ENCODE measurements around the gene CSRNP3. TPM values are rescaled to one million over a fixed set of nuclear protein-coding genes. Genes with fewer than 3 reads are reported as not detected.

CSRNP3 gene
- total and polyA plus RNA-seq, 3 experiments from 2014 or later, result not detected

- POLR2A ChIA-PET, result no interaction called here
- H3K36me3 ChIP-seq (ENCODE audit: insufficient read depth, low read length), result no peaks in the 10 kb centered on the region
- no peak overlapping the region for H3K4me3 ChIP-seq (ENCODE audit: low read length)
- Mint-ChIP-seq H3K36me3 (no peaks in the 10 kb centered on the region), H3K4me3 (no peak overlapping the region), H3K9me3 (no peaks in the 10 kb centered on the region), H3K27me3 (peaks cover 0 to 5% of the 10 kb centered on the region in 2 donors), H3K27ac (no peak overlapping the region), H3K4me1 (no peaks in the 10 kb centered on the region)
- no peaks in the 10 kb centered on the region for H3K4me1 ChIP-seq (ENCODE audit: insufficient read depth, low read length)
- no peaks in the 10 kb centered on the region for H3K27me3 ChIP-seq (ENCODE audit: insufficient read depth, low read length, poor library complexity, severe bottlenecking)
- CTCF ChIA-PET, result no interaction called here
- no peaks in the 10 kb centered on the region for H3K9me3 ChIP-seq (ENCODE audit: low read length)
- no peak for DNase-seq
- H3K27ac ChIP-seq (ENCODE audit: low read depth, low read length), result no peak overlapping the region
Measured at GRCh38 chr2:165601928-165602521, 132.5 kb downstream of the CSRNP3 start.

GRCh38 chr2:165609672-165610071 is 140.2 kb downstream of the CSRNP3 start:
- Histone ChIP-seq H3K27me3 (ENCODE audit: insufficient read depth, low read length, poor library complexity, severe bottlenecking) (no peaks in the 10 kb centered on the region), H3K9me3 (ENCODE audit: low read length) (no peaks in the 10 kb centered on the region), H3K36me3 (ENCODE audit: insufficient read depth, low read length) (no peaks in the 10 kb centered on the region), H3K4me1 (ENCODE audit: insufficient read depth, low read length) (no peaks in the 10 kb centered on the region), H3K27ac (ENCODE audit: low read depth, low read length) (no peak overlapping the region), H3K4me3 (ENCODE audit: low read length) (no peak overlapping the region)
- ChIA-PET POLR2A (no interaction called here), CTCF (no interaction called here)
- Mint-ChIP-seq H3K27ac (no peak overlapping the region), H3K4me3 (no peak overlapping the region), H3K36me3 (no peaks in the 10 kb centered on the region), H3K4me1 (peaks cover 0 to 6% (median 5%) of the 10 kb centered on the region in 3 donors), H3K9me3 (no peaks in the 10 kb centered on the region), H3K27me3 (peaks cover 0 to 2% of the 10 kb centered on the region in 2 donors)
- no peak for DNase-seq

GRCh38 chr2:165610591-165611029 is 141.1 kb downstream of the CSRNP3 start:
- H3K4me1 Mint-ChIP-seq, result peaks cover 0 to 6% (median 5%) of the 10 kb centered on the region in 3 donors
- peaks cover 0 to 4% of the 10 kb centered on the region in 2 donors for H3K27me3 Mint-ChIP-seq
- peaks cover 0 to 1% (median 0%) of the 10 kb centered on the region in 5 donors for H3K9me3 Mint-ChIP-seq
- CTCF ChIA-PET, result no interaction called here
- no peaks in the 10 kb centered on the region for H3K4me1 ChIP-seq (ENCODE audit: insufficient read depth, low read length)
- no peaks in the 10 kb centered on the region for H3K36me3 Mint-ChIP-seq
- no peaks in the 10 kb centered on the region for H3K9me3 ChIP-seq (ENCODE audit: low read length)
- POLR2A ChIA-PET, result no interaction called here
- H3K27ac Mint-ChIP-seq, result peak overlapping the region in 2 of 8 donors; percentile 39 to 43
- no peak overlapping the region for H3K4me3 ChIP-seq (ENCODE audit: low read length)
- no peaks in the 10 kb centered on the region for H3K36me3 ChIP-seq (ENCODE audit: insufficient read depth, low read length)
- DNase-seq, result no peak
- no peak overlapping the region for H3K4me3 Mint-ChIP-seq
- no peak overlapping the region for H3K27ac ChIP-seq (ENCODE audit: low read depth, low read length)
- no peaks in the 10 kb centered on the region for H3K27me3 ChIP-seq (ENCODE audit: insufficient read depth, low read length, poor library complexity, severe bottlenecking)

- H3K9me3 Mint-ChIP-seq, result peaks cover 0 to 13% (median 6%) of the 10 kb centered on the region in 5 donors
- Histone ChIP-seq H3K36me3 (ENCODE audit: insufficient read depth, low read length) (no peaks in the 10 kb centered on the region), H3K4me3 (ENCODE audit: low read length) (no peak overlapping the region), H3K4me1 (ENCODE audit: insufficient read depth, low read length) (no peaks in the 10 kb centered on the region), H3K27me3 (ENCODE audit: insufficient read depth, low read length, poor library complexity, severe bottlenecking) (no peaks in the 10 kb centered on the region), H3K27ac (ENCODE audit: low read depth, low read length) (no peak overlapping the region), H3K9me3 (ENCODE audit: low read length) (no peaks in the 10 kb centered on the region)
- DNase-seq, result no peak
- no peak overlapping the region for H3K4me3 Mint-ChIP-seq
- no peaks in the 10 kb centered on the region for H3K4me1 Mint-ChIP-seq
- no peak overlapping the region for H3K27ac Mint-ChIP-seq
- H3K36me3 Mint-ChIP-seq, result no peaks in the 10 kb centered on the region
- CTCF ChIA-PET, result no interaction called here
- H3K27me3 Mint-ChIP-seq, result peaks cover 2 to 8% of the 10 kb centered on the region in 2 donors
- POLR2A ChIA-PET, result no interaction called here
Measured at GRCh38 chr2:165617741-165618481, 148.4 kb downstream of the CSRNP3 start.

GRCh38 chr2:165618806-165619205 is 149.3 kb downstream of the CSRNP3 start:
- Mint-ChIP-seq H3K36me3 (no peaks in the 10 kb centered on the region), H3K4me3 (no peak overlapping the region), H3K4me1 (no peaks in the 10 kb centered on the region), H3K9me3 (peaks cover 0 to 13% (median 6%) of the 10 kb centered on the region in 5 donors), H3K27ac (no peak overlapping the region), H3K27me3 (peaks cover 4 to 8% of the 10 kb centered on the region in 2 donors)
- H3K4me1 ChIP-seq (ENCODE audit: insufficient read depth, low read length), result no peaks in the 10 kb centered on the region
- no peaks in the 10 kb centered on the region for H3K27me3 ChIP-seq (ENCODE audit: insufficient read depth, low read length, poor library complexity, severe bottlenecking)
- ChIA-PET POLR2A (no interaction called here), CTCF (no interaction called here)
- H3K36me3 ChIP-seq (ENCODE audit: insufficient read depth, low read length), result no peaks in the 10 kb centered on the region
- H3K9me3 ChIP-seq (ENCODE audit: low read length), result no peaks in the 10 kb centered on the region
- H3K27ac ChIP-seq (ENCODE audit: low read depth, low read length), result no peak overlapping the region
- no peak overlapping the region for H3K4me3 ChIP-seq (ENCODE audit: low read length)
- no peak for DNase-seq

- H3K36me3 ChIP-seq (ENCODE audit: insufficient read depth, low read length), result no peaks in the 10 kb centered on the region
- CTCF ChIA-PET, result no interaction called here
- no peak overlapping the region for H3K4me3 ChIP-seq (ENCODE audit: low read length)
- H3K4me1 Mint-ChIP-seq, result no peaks in the 10 kb centered on the region
- H3K36me3 Mint-ChIP-seq, result no peaks in the 10 kb centered on the region
- H3K9me3 ChIP-seq (ENCODE audit: low read length), result no peaks in the 10 kb centered on the region
- no peaks in the 10 kb centered on the region for H3K4me1 ChIP-seq (ENCODE audit: insufficient read depth, low read length)
- peaks cover 0 to 11% (median 2%) of the 10 kb centered on the region in 5 donors for H3K9me3 Mint-ChIP-seq
- no peak overlapping the region for H3K27ac ChIP-seq (ENCODE audit: low read depth, low read length)
- no peaks in the 10 kb centered on the region for H3K27me3 ChIP-seq (ENCODE audit: insufficient read depth, low read length, poor library complexity, severe bottlenecking)
- no peak for DNase-seq
- POLR2A ChIA-PET, result no interaction called here
- H3K27me3 Mint-ChIP-seq, result peaks cover 8 to 11% of the 10 kb centered on the region in 2 donors
- H3K27ac Mint-ChIP-seq, result no peak overlapping the region
- H3K4me3 Mint-ChIP-seq, result no peak overlapping the region
Measured at GRCh38 chr2:165621086-165621560, 151.6 kb downstream of the CSRNP3 start.

GRCh38 chr2:165623161-165623560 is 153.7 kb downstream of the CSRNP3 start:
- Histone ChIP-seq H3K4me3 (ENCODE audit: low read length) (no peak overlapping the region), H3K9me3 (ENCODE audit: low read length) (no peaks in the 10 kb centered on the region), H3K27ac (ENCODE audit: low read depth, low read length) (no peak overlapping the region), H3K27me3 (ENCODE audit: insufficient read depth, low read length, poor library complexity, severe bottlenecking) (no peaks in the 10 kb centered on the region), H3K4me1 (ENCODE audit: insufficient read depth, low read length) (no peaks in the 10 kb centered on the region), H3K36me3 (ENCODE audit: insufficient read depth, low read length) (no peaks in the 10 kb centered on the region)
- Mint-ChIP-seq H3K4me3 (no peak overlapping the region), H3K27me3 (peaks cover 8 to 12% of the 10 kb centered on the region in 2 donors), H3K9me3 (no peaks in the 10 kb centered on the region), H3K27ac (no peak overlapping the region), H3K4me1 (no peaks in the 10 kb centered on the region), H3K36me3 (no peaks in the 10 kb centered on the region)
- ChIA-PET CTCF (no interaction called here), POLR2A (no interaction called here)
- DNase-seq, result no peak

GRCh38 chr2:165623783-165624469 is 154.4 kb downstream of the CSRNP3 start:
- H3K27ac ChIP-seq (ENCODE audit: low read depth, low read length), result no peak overlapping the region
- Mint-ChIP-seq H3K27ac (no peak overlapping the region), H3K4me1 (no peaks in the 10 kb centered on the region), H3K9me3 (no peaks in the 10 kb centered on the region), H3K27me3 (peaks cover 8 to 12% of the 10 kb centered on the region in 2 donors), H3K36me3 (no peaks in the 10 kb centered on the region), H3K4me3 (no peak overlapping the region)
- CTCF ChIA-PET, result no interaction called here
- H3K27me3 ChIP-seq (ENCODE audit: insufficient read depth, low read length, poor library complexity, severe bottlenecking), result no peaks in the 10 kb centered on the region
- H3K4me1 ChIP-seq (ENCODE audit: insufficient read depth, low read length), result no peaks in the 10 kb centered on the region
- POLR2A ChIA-PET, result no interaction called here
- DNase-seq, result no peak
- H3K9me3 ChIP-seq (ENCODE audit: low read length), result no peaks in the 10 kb centered on the region
- H3K4me3 ChIP-seq (ENCODE audit: low read length), result no peak overlapping the region
- H3K36me3 ChIP-seq (ENCODE audit: insufficient read depth, low read length), result no peaks in the 10 kb centered on the region
